Glutamatergic neuron (in vitro differentiated cells): ENCODE measurements around the gene NCK2. TPM values are rescaled to one million over a fixed set of nuclear protein-coding genes. Genes with fewer than 3 reads are reported as not detected.

Source experiments
- DNase-seq: peaks from one replicate; pipeline ENCODE4 v3.0.0; 2022
- H3K27ac Mint-ChIP-seq: one replicate; pipeline ENCODE4 v1.8.0; 2020; ENCODE audit warnings: mild to moderate bottlenecking, mixed read lengths, inconsistent platforms; ENCODE audit not compliant: unreplicated experiment
- H3K27me3 Mint-ChIP-seq: one replicate; pipeline ENCODE4 v1.8.0; 2020; ENCODE audit warnings: mild to moderate bottlenecking, moderate library complexity, mixed read lengths, inconsistent platforms; ENCODE audit not compliant: unreplicated experiment
- H3K36me3 Mint-ChIP-seq: one replicate; pipeline ENCODE4 v1.8.0; 2020; ENCODE audit warnings: mild to moderate bottlenecking, mixed read lengths, inconsistent platforms; ENCODE audit not compliant: unreplicated experiment
- H3K4me1 Mint-ChIP-seq: one replicate; pipeline ENCODE4 v1.8.0; 2020; ENCODE audit warnings: mild to moderate bottlenecking, low read depth, mixed read lengths, inconsistent platforms; ENCODE audit not compliant: unreplicated experiment
- H3K4me3 Mint-ChIP-seq: one replicate; pipeline ENCODE4 v1.8.0; 2020; ENCODE audit warnings: mild to moderate bottlenecking, mixed read lengths, inconsistent platforms; ENCODE audit not compliant: unreplicated experiment
- H3K9me3 Mint-ChIP-seq: one replicate; pipeline ENCODE4 v1.8.0; 2020; ENCODE audit warnings: mild to moderate bottlenecking, moderate library complexity, mixed read lengths, inconsistent platforms; ENCODE audit not compliant: unreplicated experiment
- CTCF ChIP-seq: fragments of 200-600 bp; sonication (generic); IDR thresholded peaks from one replicate; pipeline ENCODE4 v1.5.0; 2021; ENCODE audit not compliant: partially characterized antibody, unreplicated experiment
- total RNA-seq: library from RNA; stranded (reverse); fragmentation: NEBNext Ultra II Directional; extraction: Animal tissue kit (Norgen Biotek cat#: 25700); gene quantifications from one replicate; pipeline ENCODE4 v1.2.1, GENCODE V29; 2021; ENCODE audit not compliant: unreplicated experiment

Gene NCK2
- total RNA-seq, 1 donor from 2014 or later = 82.4 TPM

- Mint-ChIP-seq H3K27me3 (peaks cover 14% of the 10 kb centered on the region), H3K4me3 (peak overlapping the region; percentile 98), H3K36me3 (no peaks in the 10 kb centered on the region), H3K9me3 (peaks cover 13% of the 10 kb centered on the region), H3K27ac (peak overlapping the region; percentile 62), H3K4me1 (peaks cover 44% of the 10 kb centered on the region)
- no peak for DNase-seq
- no peak for TF ChIP-seq CTCF
Measured at GRCh38 chr2:105747254-105747894, 2.7 kb downstream of the NCK2 start.

- peaks cover 46% of the 10 kb centered on the region for H3K4me1 Mint-ChIP-seq
- peaks cover 13% of the 10 kb centered on the region for H3K9me3 Mint-ChIP-seq
- peak overlapping the region; percentile 64 for H3K27ac Mint-ChIP-seq
- H3K4me3 Mint-ChIP-seq = peak overlapping the region; percentile 72
- DNase-seq = no peak
- H3K36me3 Mint-ChIP-seq = no peaks in the 10 kb centered on the region
- peaks cover 14% of the 10 kb centered on the region for H3K27me3 Mint-ChIP-seq
- TF ChIP-seq CTCF = no peak
Measured at GRCh38 chr2:105747991-105748390, 3.3 kb downstream of the NCK2 start.

- no peak for TF ChIP-seq CTCF
- DNase-seq = no peak
- Mint-ChIP-seq H3K4me3 (no peak overlapping the region), H3K4me1 (peaks cover 50% of the 10 kb centered on the region), H3K9me3 (peaks cover 13% of the 10 kb centered on the region), H3K27ac (no peak overlapping the region), H3K27me3 (peaks cover 14% of the 10 kb centered on the region), H3K36me3 (no peaks in the 10 kb centered on the region)
Measured at GRCh38 chr2:105748566-105748965, 3.9 kb downstream of the NCK2 start.

- peak overlapping the region; percentile 44 for H3K27ac Mint-ChIP-seq
Measured at GRCh38 chr2:105749583-105750400, 5.1 kb downstream of the NCK2 start.

More at GRCh38 chr2:105749583-105750400, 5.1 kb downstream of the NCK2 start:
- Mint-ChIP-seq H3K4me1 (peaks cover 54% of the 10 kb centered on the region), H3K27me3 (peaks cover 7% of the 10 kb centered on the region), H3K36me3 (no peaks in the 10 kb centered on the region), H3K4me3 (peak overlapping the region; percentile 40), H3K9me3 (peaks cover 8% of the 10 kb centered on the region)
- TF ChIP-seq CTCF = no peak
- DNase-seq = no peak
